NCI-H2196 treated with DMSO at 0.1 percent for 48 hours (cell line): Measurements from ENCODE around the gene SPTBN5.

Experiments
- DNase-seq: peaks from one replicate; lab custom pipeline; 2025; ENCODE audit not compliant: unreplicated experiment; lab: John Stamatoyannopoulos, UW

SPTBN5 gene

DNA sequence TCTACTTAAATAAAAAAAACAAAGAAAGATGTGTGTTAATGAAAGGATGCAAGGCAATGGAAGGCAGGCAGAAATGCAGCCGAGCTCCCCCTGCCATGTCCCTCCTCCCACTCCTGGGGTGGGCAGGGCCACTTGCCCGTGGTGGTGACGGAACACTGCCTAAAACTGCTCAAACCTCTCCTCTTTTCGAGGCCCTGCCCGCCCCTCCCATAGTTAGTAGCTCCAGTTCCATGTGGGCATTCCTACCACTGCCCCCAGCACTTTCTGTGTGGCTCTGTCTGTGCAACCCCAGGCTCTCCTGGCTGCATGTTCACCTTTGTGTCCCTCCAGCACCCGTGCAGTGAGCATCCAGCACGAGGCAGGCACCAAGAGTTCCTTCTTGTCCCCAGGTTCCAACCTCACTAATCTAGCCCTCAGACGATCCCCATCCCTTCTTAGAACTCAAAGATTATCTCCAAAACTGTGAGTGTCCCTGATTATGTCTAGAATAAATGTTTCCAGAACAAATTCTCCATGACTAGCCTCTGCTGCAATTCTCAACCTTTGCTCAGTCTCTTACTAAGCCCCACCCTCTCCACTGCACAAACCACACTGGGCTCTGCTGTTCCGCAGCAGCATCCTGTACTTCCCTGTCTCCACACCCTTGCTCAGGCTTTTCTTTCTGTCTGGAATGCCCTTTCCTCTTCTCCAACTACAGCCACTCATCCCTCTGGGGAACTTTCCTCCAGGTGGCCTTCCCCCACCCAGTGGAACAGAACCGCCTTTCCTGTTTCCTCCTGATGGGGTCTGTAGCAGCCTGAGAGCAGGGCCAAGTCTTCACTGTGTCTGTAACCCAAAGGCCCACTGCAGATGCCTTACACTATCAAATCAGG lies 32.6 kb upstream of the SPTBN5 start:
- no peak for DNase-seq

DNA sequence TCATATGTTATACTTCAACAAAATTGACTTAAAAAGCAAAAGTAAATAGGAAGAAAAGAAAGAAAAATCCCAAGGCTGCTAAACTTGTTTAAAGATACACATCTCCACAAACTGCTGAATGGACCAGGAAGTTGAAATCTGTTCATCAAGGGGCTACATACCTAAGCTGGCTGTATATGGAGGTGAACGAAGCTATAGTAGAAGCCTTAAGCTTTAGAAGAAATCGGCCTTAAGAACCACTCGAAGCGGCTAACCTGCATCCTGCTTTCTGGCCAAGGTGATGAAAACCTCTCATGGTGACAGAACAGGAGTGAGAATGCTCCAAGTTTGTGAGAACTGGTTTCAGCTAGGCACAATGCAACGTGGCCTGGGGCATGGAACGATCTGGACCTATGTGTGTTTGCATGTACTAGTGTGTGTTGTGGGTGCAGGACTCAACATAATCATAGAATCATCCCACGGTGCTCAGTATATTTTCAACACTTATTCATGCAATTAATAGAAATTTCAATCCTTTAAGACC lies 31.3 kb upstream of the SPTBN5 start:
- no peak for DNase-seq

DNA sequence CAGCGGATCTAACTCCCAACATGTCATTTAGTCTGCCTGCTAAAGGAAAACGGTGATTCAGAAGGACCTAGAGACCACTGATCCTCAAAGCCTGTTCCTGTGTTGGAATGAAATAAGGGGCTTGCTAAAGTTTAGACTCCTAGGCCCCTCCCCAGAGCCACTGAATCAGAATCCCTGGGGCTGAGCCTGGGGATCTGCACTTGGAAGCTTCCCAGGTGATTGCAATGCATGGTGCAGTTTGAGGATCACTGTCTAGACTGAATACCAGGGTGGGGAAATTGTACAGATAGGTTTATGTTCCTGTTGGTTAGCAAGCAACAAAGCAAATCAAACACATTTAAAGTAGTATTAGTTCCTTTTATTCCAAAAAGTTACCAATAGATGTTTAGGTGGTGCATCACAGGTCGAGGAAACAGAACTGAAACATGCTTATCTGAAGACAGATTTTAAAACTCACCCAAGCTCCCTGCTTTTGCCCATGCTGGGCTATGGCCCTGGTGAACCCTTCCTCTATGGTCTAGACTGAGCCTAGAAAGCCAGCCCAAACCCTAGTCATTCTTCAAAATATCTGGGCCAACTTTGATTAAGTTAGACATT lies 29.6 kb upstream of the SPTBN5 start:
- DNase-seq, result no peak

DNA sequence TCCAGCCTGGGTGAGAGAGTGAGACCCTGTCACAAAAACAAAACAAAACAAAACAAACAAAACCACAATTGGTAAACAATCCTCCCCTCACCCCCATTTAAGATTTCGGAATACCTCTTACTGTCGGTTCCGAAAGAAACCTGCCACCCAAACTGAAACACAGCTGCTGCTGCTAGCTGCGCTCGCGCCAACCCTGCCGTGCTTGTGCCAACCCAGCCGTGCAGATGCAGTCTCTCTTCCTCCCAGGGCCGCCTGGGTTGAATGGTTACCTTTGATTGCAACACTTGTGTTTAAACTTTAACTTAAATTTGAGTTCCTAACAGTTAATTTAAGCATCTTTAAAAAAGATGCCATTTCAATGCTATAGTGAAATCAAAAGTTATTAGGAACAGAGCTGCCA lies 28.5 kb upstream of the SPTBN5 start:
- no peak for DNase-seq

DNA sequence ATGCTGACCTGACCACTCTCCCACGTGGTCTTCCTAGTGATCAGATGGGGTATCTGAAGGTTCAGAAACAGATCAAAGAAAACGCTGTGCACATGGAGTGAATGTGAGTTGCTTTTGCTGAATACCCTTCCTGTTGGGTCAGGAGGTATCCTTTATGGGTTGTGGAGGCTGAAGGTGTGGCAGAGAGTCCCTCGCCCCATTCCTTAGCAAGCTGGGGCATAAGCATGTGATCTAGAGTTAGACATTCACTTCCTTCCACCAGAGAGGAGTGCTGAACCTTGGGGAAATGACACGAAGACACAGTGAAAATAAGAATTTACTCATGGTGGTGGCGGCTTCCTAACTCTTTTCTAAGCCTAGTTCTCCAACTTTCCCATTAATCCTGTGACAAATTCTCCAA lies 27.8 kb upstream of the SPTBN5 start:
- no peak for DNase-seq

DNA sequence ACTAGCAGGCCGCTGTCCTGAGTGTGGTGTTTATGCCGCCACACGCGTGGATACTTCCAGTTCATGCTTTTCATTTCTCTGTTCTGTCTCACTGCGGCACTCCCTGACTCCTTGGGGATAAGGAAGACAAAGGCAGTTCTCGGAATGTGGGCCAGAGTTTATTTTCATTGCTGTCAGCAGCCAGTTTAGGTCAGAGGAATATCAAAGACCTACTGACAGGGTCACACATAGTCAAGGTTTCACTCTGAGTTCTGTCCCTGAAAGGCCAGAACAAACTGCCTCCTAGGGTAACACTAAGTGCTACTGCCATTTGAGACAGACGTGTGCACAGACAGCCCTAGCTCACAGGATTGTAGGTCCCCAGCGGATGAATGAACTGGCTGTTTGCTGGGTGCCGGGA lies 27.3 kb upstream of the SPTBN5 start:
- no peak for DNase-seq

DNA sequence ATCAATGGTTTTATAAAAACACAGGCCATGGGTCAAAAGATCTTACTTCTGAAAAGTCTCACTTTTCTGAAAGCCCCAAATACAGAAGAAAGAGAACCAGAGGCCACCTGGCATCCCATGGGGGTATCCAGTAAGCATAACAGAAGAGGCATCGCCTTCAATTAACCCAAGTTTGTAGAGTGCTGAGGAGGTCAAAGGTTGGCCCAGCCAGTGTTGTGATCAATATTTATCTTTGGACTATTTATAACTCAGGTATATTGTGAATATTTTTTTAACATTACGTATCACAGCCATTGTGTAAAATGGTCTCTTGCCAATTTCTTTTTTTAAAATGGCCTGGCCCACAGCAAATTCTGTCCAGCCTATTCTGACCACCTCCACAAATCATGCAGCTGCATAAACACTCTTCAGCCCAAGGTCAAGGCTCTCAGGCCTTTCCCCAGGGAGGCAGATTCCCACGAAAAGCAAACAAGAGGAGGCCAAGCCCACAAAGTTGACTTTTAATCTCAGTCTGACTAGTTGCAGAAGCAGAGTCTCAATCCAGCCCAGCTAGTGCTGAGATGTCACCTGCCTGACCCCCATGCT lies 26.2 kb upstream of the SPTBN5 start:
- no peak for DNase-seq

DNA sequence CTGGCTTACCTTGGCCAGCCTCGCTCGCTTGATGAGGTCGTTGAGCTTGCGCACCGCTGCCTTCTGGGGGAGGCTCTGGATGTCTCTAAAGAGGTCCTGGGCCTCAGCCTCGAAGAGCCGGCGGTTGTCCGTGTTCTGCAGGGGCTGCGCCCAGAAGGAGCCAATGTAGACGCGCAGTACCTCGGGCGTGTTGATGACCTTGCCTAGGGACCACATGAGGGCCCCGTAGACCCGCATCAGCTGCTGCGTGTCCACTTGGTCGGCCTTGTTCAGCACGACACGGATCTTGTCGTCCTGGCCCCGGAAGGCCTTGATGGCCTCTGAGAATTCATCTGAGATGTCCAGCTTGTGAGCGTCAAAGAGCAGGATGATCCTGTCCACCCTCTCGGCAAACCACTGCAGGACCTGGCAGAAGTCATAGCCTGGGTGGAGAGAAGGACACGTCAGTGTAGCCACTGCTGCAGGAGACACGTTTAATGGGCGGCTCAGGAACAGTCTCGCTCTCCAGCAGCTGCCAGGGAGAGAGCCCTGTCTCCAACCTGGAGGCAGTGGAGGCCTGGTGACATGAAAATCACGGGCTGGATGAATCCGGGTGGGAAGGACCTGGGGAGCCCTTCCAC lies 25.5 kb upstream of the SPTBN5 start:
- no peak for DNase-seq

DNA sequence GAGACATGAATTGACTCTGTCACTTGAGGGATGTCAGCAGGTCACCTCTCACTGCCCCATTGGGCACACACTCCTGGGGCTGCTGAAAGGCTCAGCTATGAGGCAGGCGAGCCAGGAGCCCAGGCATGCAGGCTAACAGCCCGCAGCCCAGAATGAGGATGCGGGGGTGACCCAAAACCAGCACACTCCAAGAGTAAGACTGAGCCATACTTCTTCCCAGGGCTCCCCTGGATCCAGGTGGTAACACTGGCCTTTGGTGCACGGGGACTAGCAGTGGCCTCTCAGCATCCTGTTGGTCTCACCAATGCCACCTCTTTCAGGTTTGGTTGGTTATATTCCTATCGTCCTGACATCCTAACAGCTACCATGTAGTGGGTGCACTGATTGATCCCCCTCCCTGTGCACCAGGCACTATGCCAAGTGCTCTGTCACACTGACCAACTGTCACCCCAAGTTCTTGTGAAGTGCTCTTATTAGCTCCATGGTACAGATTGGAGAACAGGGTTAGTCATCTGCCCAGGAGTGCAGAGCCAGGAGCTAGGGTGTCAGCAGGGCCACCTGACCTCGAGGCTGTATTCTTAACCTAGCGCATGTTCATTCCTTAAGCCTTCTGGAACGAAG lies 24.8 kb upstream of the SPTBN5 start:
- no peak for DNase-seq

DNA sequence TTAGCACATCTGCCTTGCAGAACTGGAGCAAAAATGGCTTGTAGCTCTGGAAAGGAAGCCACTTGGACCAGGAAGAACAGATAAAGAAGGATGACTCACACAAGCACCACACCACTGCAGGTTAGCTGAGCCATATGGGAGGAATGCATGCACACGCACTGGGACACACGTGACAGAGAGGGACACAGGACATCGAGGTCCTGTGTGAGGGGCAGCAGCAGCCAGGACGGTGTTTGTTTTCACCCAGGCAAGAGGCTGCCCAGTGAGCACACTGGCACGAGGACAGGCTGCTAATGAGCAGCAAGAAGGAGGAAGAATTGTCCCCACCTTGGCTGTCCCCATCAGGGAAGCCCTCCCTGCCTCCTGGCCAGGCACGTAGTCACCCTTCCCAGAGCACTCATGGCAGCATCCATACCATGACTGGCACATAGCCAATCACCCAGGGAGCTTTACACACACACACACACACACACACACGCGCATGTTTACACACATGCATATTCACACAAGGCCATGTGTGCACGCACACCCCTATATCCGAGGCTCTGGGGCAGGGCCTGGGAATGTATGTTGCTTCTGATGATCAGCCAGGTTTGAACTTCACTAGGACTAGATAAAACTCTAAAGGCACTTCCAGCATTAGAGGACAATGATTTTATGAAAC lies 24.0 kb upstream of the SPTBN5 start:
- no peak for DNase-seq

DNA sequence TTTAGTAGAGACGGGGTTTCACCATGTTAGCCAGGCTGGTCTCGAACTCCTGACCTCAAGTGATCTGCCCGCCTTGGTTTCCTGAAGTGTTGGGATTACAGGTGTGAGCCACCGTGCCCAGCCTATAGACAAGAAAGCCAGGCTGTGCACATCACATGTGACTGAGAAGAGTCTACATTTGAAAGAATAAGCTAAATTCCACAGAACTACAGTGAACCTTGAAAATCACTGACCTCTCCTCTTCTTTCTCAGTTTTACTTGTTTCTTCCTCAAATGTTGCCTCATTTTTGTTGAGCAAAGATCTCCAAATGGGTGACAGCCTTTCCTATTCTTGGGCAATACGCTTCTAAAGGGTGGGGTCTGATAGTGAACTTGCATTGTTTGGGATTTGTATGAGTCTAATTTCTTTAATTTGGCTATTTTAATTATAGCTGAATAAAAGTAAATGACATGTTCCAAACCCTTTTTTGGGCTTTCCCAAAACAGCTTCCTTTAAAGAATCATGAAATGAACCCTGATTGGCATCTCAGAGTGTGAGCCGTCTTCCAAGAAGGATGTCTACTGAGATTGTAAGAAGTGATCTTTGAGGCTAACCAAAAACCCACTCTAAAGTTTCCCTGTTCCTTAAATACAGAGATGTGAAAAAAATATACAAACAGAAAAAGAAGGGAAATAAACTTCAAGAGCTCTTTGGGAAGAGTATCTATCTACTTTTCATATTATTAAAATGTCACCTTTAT lies 21.6 kb upstream of the SPTBN5 start:
- DNase-seq, result no peak

DNA sequence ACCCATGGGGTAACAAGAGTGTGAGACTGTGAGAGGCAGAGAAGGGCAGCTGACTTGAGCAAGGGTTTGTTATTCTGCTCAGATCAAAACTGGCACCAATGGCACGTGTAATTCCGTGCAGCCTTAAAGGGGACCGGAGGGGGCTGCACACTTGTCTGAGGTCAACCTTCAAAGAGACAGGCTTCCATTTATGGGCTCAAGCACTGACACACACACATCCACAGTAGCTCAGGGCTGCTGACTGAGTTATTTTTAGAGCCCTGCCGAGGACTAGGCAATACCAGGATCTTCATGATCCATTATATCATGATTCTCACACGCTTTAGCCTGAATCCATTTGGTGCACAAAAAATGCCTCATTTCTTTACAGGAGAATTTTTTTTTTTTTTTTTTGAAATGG lies 20.6 kb upstream of the SPTBN5 start:
- no peak for DNase-seq

DNA sequence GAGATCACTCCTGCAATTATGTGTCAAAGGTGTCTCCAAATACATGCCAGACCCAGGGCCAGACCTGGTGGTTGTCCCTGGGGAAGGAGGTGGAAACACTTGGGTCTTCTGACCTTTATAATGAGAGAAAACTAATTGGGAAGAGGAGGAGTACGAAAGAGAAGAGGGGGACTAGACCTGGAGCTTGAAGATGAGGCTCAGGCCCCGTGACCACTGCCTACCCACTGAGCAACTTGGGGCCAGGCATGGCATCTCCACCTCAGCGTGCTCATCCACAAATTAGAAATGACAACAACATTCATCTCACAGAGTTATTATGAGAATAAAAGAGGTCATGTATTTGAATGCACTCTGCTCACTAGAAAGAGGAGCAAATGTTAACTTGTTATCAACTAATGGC lies 19.4 kb upstream of the SPTBN5 start:
- DNase-seq, result no peak

DNA sequence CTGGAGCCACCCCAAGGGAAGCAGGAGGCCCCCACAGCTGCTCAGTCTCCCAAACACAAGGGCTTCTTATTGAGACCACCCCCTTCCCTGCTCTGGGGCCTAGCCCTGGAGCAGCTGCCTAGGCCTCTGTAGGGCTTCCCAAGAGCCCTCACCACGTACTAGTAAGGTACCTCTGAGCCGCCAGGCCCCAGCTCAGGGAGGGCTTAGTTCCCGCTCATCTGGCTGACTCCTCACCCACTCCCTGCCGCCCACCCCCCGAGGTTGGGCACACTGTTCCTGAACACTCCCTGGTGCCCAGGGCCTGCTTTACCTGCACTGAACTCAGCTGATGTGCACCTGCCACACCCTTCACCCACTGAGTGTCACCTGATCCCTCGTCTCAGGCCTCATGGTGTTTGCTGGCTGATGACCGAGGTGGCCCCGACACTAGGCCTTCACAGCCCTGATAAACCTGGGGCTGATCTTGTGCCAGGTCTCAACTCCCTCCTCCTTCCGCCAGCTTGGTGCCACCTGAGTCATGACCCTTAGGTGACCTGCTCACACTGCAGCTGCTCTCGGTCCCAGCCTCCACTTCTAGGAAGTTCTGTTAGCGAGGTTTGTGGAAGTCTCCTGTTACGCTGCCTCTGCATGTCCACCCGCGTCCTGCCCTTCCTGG lies 18.0 kb upstream of the SPTBN5 start:
- peak; percentile 54 for DNase-seq

DNA sequence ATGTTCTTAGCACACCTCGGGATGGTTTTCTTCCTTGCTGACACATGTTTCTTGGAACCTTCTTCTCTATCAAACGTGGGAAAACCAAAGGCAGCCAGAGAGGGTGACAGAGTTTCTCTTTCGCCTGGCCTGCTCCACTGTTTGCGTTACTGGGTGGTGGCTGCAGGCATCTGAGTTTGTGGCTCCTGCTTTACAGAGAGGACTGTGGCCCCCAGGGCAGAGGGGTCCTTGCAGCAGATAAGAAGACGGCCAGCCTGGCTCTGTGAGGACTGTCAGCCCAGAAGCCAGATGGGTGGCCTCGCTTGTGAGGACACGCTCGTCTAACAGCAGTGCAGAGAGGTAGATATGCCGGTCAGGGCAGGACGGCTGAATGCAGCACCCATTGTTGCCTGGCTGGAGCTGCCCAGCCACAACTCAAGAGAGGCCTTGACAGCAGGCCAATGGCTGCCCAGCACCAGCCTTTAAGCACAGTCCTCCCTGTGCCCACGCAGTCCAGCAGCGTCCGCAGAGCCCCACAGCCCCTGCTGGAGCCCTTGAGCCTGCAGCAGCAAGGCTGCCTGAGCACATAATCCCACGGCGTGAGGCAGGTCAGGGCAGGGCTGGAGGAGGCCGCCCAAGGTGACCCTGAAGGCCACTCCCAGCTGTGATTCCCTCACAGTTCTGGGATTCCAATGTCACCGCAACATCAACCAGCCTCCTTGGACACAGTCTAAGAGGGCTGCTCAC lies 15.0 kb upstream of the SPTBN5 start:
- no peak for DNase-seq

DNA sequence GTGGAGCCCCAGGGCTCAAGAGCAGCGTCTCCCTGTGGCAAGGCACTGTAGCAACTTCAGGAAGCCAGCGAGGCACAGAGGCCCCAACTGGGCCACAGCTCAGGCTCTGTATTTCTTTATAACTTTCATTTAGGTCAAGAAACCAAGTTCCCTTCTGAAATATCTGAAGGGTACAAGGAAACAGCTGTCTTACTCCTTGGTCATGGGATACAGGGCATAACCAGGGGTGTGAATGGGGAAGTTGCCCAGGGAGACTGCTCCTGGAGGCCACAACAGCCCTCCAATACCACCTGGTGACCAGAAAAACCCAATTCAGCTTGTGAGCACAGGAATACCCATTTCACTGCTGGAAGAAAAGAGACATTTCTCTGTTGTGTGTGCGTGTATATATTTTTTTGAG lies 13.3 kb upstream of the SPTBN5 start:
- no peak for DNase-seq

DNA sequence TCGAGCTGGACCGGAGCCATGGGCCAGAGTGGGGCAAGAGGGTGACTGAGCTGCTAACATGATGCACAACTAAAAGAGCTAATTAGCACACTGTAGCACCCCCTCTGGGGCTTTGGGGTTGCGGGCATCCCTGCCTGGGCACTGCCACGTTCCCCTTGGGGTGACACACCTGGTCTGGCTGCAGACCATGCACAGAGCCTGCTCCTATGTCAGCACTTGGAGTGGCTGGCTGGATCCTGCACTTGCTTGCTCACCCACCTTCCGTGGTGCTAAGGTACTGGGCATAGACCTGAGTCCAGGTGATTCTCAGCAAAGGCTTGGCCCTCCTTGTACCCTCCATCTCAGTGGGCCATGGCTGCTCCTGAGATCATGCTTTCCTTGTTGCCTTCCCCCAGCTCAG lies 12.8 kb upstream of the SPTBN5 start:
- DNase-seq, result no peak

DNA sequence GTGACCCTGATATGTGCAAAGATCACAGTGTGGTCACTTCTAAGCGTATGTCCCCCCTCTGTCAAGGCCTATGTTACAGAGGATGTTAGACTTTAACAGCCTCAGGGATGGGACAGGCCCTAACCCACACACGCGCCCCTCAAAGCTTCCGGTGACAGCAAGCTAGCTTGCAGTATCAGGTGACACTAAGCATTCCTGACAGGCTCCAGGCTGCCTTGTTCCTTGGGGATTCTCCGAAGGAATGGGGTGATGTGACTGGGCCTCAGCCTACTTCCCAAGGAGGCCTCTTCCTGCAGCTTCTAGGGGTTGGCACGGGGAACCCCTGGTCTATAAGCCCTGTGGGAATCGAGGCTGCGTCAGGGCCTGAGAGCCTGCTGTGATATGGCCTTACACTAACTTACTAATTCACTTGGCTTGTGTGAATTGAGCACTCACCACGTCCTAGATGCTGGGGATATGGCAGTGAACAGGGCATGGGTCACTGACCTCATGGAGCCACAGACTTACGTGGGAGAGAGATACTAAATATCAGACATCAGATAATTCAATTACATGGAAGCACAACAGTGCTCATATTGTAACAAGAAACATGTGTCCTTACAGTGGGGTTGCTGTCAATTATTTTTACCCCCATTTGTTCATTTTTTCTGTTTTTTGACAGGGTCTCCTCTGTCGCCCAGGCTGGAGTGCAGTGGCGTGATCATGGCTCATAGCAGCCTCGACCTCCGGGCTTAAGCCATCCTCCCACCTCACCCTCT lies 11.4 kb upstream of the SPTBN5 start:
- DNase-seq, result no peak
